IMR-90 (cell line): ENCODE data around the gene STRADA. TPM values are rescaled to one million over a fixed set of nuclear protein-coding genes. Genes with fewer than 3 reads are reported as not detected.

Experiments used
- ATAC-seq: fragments of 200-7000 bp; cut with Tn5 transposase; 2 replicates; pipeline ENCODE4 v1.9.1; 2020; ENCODE audit warnings: low read depth, mild to moderate bottlenecking, moderate library complexity
- BruUV-seq: library from RNA; stranded (reverse); fragments of 400-500 nt; replicated peaks from 2 replicates; lab custom pipeline; 2021; lab: Mats Ljungman, UMichigan
- CTCF ChIA-PET: fragments of 300-600 bp; formaldehyde crosslinking; extraction: SDS; loops from one replicate; lab custom pipeline; 2021; ENCODE audit warnings: antibody characterized with exemption; lab: Yijun Ruan, JAX
- POLR2A ChIA-PET: fragments of 300-600 bp; sonication (Branson Sonifier 250); formaldehyde crosslinking; loops from one replicate; lab custom pipeline; 2022; ENCODE audit warnings: antibody characterized with exemption; ENCODE audit not compliant: unreplicated experiment; lab: Charles Lee
- DNase-seq: peaks from one replicate; pipeline ENCODE4 v3.0.0; 2013
- H2AFZ ChIP-seq: replicated peaks from 2 replicates; pipeline ENCODE3; 2013; ENCODE audit warnings: low read length, mild to moderate bottlenecking; ENCODE audit not compliant: poor library complexity
- H2AK5ac ChIP-seq: 2 replicates; pipeline ENCODE4 v1.6.1; 2013; ENCODE audit warnings: low read depth, low read length, inconsistent platforms
- H2AK9ac ChIP-seq: replicated peaks from 2 replicates; pipeline ENCODE3; 2013; ENCODE audit warnings: mild to moderate bottlenecking, low read depth, low read length, moderate library complexity; ENCODE audit not compliant: poor library complexity
- H2BK120ac ChIP-seq: 2 replicates; pipeline ENCODE4 v1.6.1; 2013; ENCODE audit warnings: low read depth, low read length, inconsistent platforms
- H2BK15ac ChIP-seq: 3 replicates; pipeline ENCODE4 v1.6.1; 2013; ENCODE audit warnings: low read depth, low read length, inconsistent platforms
- H2BK20ac ChIP-seq: 2 replicates; pipeline ENCODE4 v1.6.1; 2013; ENCODE audit warnings: low read depth, mild to moderate bottlenecking, inconsistent platforms, low read length, moderate library complexity
- H2BK5ac ChIP-seq: 2 replicates; pipeline ENCODE4 v1.6.1; 2013; ENCODE audit warnings: mild to moderate bottlenecking, low read depth, low read length, inconsistent platforms; ENCODE audit not compliant: poor library complexity, severe bottlenecking
- H3K14ac ChIP-seq: replicated peaks from 2 replicates; pipeline ENCODE4 v1.6.1; 2013; ENCODE audit warnings: low read depth, low read length, inconsistent platforms
- H3K18ac ChIP-seq: 2 replicates; pipeline ENCODE4 v1.6.1; 2013; ENCODE audit warnings: low read depth, low read length, control low read depth
- H3K23ac ChIP-seq: 2 replicates; pipeline ENCODE4 v1.6.1; 2013; ENCODE audit warnings: low read depth, low read length, inconsistent platforms
- H3K27ac ChIP-seq: 2 replicates; pipeline ENCODE4 v1.5.1; 2013; ENCODE audit warnings: mild to moderate bottlenecking, control low read depth, low read length; ENCODE audit not compliant: insufficient read depth
- H3K27me3 ChIP-seq: 2 replicates; pipeline ENCODE4 v1.6.1; 2013; ENCODE audit warnings: low read length; ENCODE audit not compliant: control insufficient read depth, insufficient read depth
- H3K36me3 ChIP-seq: 2 replicates; pipeline ENCODE4 v1.6.1; 2013; ENCODE audit warnings: low read length, mixed read lengths; ENCODE audit not compliant: control insufficient read depth, insufficient read depth
- H3K4ac ChIP-seq: 2 replicates; pipeline ENCODE4 v1.6.1; 2013; ENCODE audit warnings: low read depth, low read length, inconsistent platforms
- H3K4me1 ChIP-seq: 2 replicates; pipeline ENCODE4 v1.6.1; 2013; ENCODE audit warnings: low read length, mixed read lengths; ENCODE audit not compliant: control insufficient read depth, insufficient read depth
- H3K4me2 ChIP-seq: 2 replicates; pipeline ENCODE4 v1.6.1; 2013; ENCODE audit warnings: low read depth, mild to moderate bottlenecking, control low read depth, low read length, moderate library complexity
- H3K4me3 ChIP-seq: 2 replicates; pipeline ENCODE4 v1.5.1; 2013; ENCODE audit warnings: low read depth, mild to moderate bottlenecking, control low read depth, low read length, moderate library complexity; ENCODE audit not compliant: insufficient read depth
- H3K56ac ChIP-seq: 2 replicates; pipeline ENCODE4 v1.6.1; 2013; ENCODE audit warnings: low read length, inconsistent platforms; ENCODE audit not compliant: insufficient read depth; ENCODE audit errors: extremely low read depth
- H3K79me1 ChIP-seq, 2 experiments: 2 replicates each; pipeline ENCODE4 v1.6.1; 2013; ENCODE audit warnings: low read length in 2 of 2, inconsistent platforms in 1 of 2, low read depth in 1 of 2
- H3K9ac ChIP-seq: 2 replicates; pipeline ENCODE4 v1.6.1; 2013; ENCODE audit warnings: low read depth, low read length, control low read depth
- H3K9me1 ChIP-seq: 2 replicates; pipeline ENCODE4 v1.6.1; 2013; ENCODE audit warnings: low read length, inconsistent platforms; ENCODE audit not compliant: insufficient read depth
- H3K9me3 ChIP-seq: 2 replicates; pipeline ENCODE4 v1.6.1; 2013; ENCODE audit warnings: low read length; ENCODE audit not compliant: control insufficient read depth, insufficient read depth
- H4K20me1 ChIP-seq: 2 replicates; pipeline ENCODE4 v1.6.1; 2013; ENCODE audit warnings: low read length, inconsistent platforms; ENCODE audit not compliant: insufficient read depth
- H4K5ac ChIP-seq: 2 replicates; pipeline ENCODE4 v1.6.1; 2013; ENCODE audit warnings: mild to moderate bottlenecking, low read depth, low read length, control low read depth
- H4K8ac ChIP-seq, 2 experiments: 2 replicates each; pipeline ENCODE4 v1.6.1; 2013; ENCODE audit warnings: low read depth in 2 of 2, low read length in 2 of 2, control low read depth in 1 of 2, inconsistent platforms in 1 of 2
- H4K91ac ChIP-seq: 2 replicates; pipeline ENCODE4 v1.6.1; 2013; ENCODE audit warnings: low read depth, low read length, inconsistent platforms; ENCODE audit not compliant: insufficient read depth
- BHLHE40 ChIP-seq: fragments of 150-350 bp; IDR thresholded peaks from 2 replicates; pipeline ENCODE4 v1.6.1; 2016; ENCODE audit warnings: mild to moderate bottlenecking, low read depth, low read length
- CEBPB ChIP-seq: IDR thresholded peaks from 2 replicates; pipeline ENCODE4 v1.6.1; 2012; ENCODE audit warnings: low read depth, low read length, improper control_type of control experiment
- CHD1 ChIP-seq: IDR thresholded peaks from 2 replicates; pipeline ENCODE4 v1.6.1; 2012; ENCODE audit warnings: low read depth, low read length, improper control_type of control experiment
- FOS ChIP-seq: fragments of 150-350 bp; IDR thresholded peaks from 2 replicates; pipeline ENCODE4 v1.6.1; 2016; ENCODE audit warnings: low read depth, low read length
- MAFK ChIP-seq: IDR thresholded peaks from 2 replicates; pipeline ENCODE4 v1.6.1; 2012; ENCODE audit warnings: low read depth, low read length, improper control_type of control experiment
- MAZ ChIP-seq: IDR thresholded peaks from 2 replicates; pipeline ENCODE4 v1.6.1; 2012; ENCODE audit warnings: low read depth, mild to moderate bottlenecking, low read length, improper control_type of control experiment, moderate library complexity, borderline replicate concordance
- MXI1 ChIP-seq: IDR thresholded peaks from 2 replicates; pipeline ENCODE4 v1.6.1; 2012; ENCODE audit warnings: low read depth, mild to moderate bottlenecking, low read length, moderate library complexity, borderline replicate concordance
- NFE2L2 ChIP-seq: fragments of 150-350 bp; IDR thresholded peaks from 2 replicates; pipeline ENCODE4 v1.6.1; 2016; ENCODE audit warnings: low read depth, mild to moderate bottlenecking, low read length
- POLR2A ChIP-seq: IDR thresholded peaks from 2 replicates; pipeline ENCODE4 v1.6.1; 2012; ENCODE audit warnings: mild to moderate bottlenecking, low read depth, low read length
- RAD21 ChIP-seq: IDR thresholded peaks from 2 replicates; pipeline ENCODE4 v1.6.1; 2012; ENCODE audit warnings: low read length, improper control_type of control experiment
- RCOR1 ChIP-seq: IDR thresholded peaks from 2 replicates; pipeline ENCODE4 v1.6.1; 2012; ENCODE audit warnings: mild to moderate bottlenecking, low read length, improper control_type of control experiment; ENCODE audit not compliant: insufficient replicate concordance
- RFX5 ChIP-seq: IDR thresholded peaks from 2 replicates; pipeline ENCODE4 v1.8.0; 2012; ENCODE audit warnings: low read depth, mild to moderate bottlenecking, low read length, moderate library complexity
- SMC3 ChIP-seq: fragments of 150-350 bp; IDR thresholded peaks from 2 replicates; pipeline ENCODE4 v1.6.1; 2016; ENCODE audit warnings: low read depth, mild to moderate bottlenecking, antibody characterized with exemption, low read length, moderate library complexity
- WGBS, 2 experiments: methylation state at CpG; one replicate each; pipeline versions ENCODE4 v1.1.5 to v1.1.7; 2013; ENCODE audit warnings: missing lambda C conversion rate in 2 of 2; ENCODE audit not compliant: insufficient read length in 1 of 2; ENCODE audit errors: extremely low coverage in 2 of 2; 5-methylcytosine and 5-hydroxymethylcytosine counted together
- dilution Hi-C: fragments of 300-500 bp; cut with HindIII; formaldehyde crosslinking; loops from one replicate; pipeline ENCODE4 v1.14.3; 2018; ENCODE audit warnings: low sequenced_read_pairs; ENCODE audit not compliant: unreplicated experiment
- in situ Hi-C: fragments of 300-500 bp; cut with MboI; formaldehyde crosslinking; loops from 3 replicates; pipeline ENCODE4 v1.14.3; 2019; ENCODE audit warnings: low sequenced_read_pairs, inconsistent platforms, mixed read lengths
- intact Hi-C: fragments of 100-400 bp; cut with micrococcal nuclease; formaldehyde crosslinking; loops from 2 replicates; pipeline ENCODE4 v1.10.0; 2022
- polyA plus RNA-seq, 3 experiments: library from polyadenylated mRNA; depleted of rRNA; stranded (reverse); fragments of >200 nt; gene quantifications; 2 replicates each; pipeline ENCODE4 v1.2.3, GENCODE V29; 2012; ENCODE audit warnings: low replicate concordance in 1 of 3
- total RNA-seq: library from RNA; depleted of rRNA; stranded (reverse); fragments of >200 nt; gene quantifications from 2 replicates; pipeline ENCODE4 v1.2.3, GENCODE V29; 2012
- TF ChIP-seq, protein P1 (sequence below): fragments of 150-350 bp; IDR thresholded peaks from 2 replicates; pipeline ENCODE4 v1.6.1; 2017; ENCODE audit warnings: mild to moderate bottlenecking, antibody characterized with exemption, low read length, low read depth
- TF ChIP-seq, protein P2 (sequence below): conservative IDR thresholded peaks from 2 replicates; pipeline ENCODE4 v1.5.1; 2012; ENCODE audit warnings: mild to moderate bottlenecking, low read depth, low read length, improper control_type of control experiment
- TF ChIP-seq, protein P3 (sequence below): fragments of 150-350 bp; IDR thresholded peaks from 2 replicates; pipeline ENCODE4 v1.6.1; 2016; ENCODE audit warnings: low read depth, mild to moderate bottlenecking, low read length, moderate library complexity, borderline replicate concordance

The STRADA gene
- total and polyA plus RNA-seq, 2 of the 4 experiments (the other 2 are of a cell fraction): 19.9 to 30.9 TPM

DNA sequence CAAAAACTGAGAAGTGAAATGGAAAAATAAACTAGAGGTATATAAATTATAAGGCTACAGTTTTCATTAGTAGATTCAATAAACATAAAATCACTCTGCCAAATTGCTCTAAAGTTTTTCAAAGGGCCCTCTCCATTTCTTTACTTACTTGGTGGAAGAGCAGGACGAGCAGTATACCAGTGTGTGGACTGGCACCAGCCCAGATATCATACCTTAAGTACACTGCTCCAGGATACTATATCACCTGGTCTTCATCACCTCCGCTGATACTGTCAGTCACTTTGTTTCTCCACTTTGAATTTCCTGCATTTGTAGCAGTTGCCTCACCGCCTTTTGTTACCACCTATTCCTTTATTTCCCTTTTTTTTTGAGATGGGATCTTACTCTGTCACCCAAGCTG, 81.7 kb downstream of the STRADA start:
- Histone ChIP-seq H3K14ac (no peak overlapping the region), H3K79me1 (peaks cover 0 to 9% of the 10 kb centered on the region in 2 experiments; a peak in 2 of 4 replicates), H3K56ac (no peak overlapping the region), H2BK5ac (no peak overlapping the region), H4K8ac (no peak overlapping the region), H3K4me2 (no peak overlapping the region), H2BK120ac (no peak overlapping the region), H3K18ac (no peak overlapping the region), H3K4ac (no peak overlapping the region), H2AK5ac (no peak overlapping the region), H3K36me3 (peaks cover 12% of the 10 kb centered on the region), H4K20me1 (no peaks in the 10 kb centered on the region), H3K27me3 (no peaks in the 10 kb centered on the region), H4K91ac (no peak overlapping the region), H3K4me3 (no peak overlapping the region), H3K9me3 (no peaks in the 10 kb centered on the region), H3K9me1 (peaks cover 7% of the 10 kb centered on the region; the same call in 1 of the 2 replicates), H3K27ac (no peak overlapping the region), H2BK20ac (no peak overlapping the region), H4K5ac (no peak overlapping the region), H2AFZ (no peak overlapping the region), H3K9ac (no peak overlapping the region), H2BK15ac (no peak overlapping the region), H3K4me1 (no peaks in the 10 kb centered on the region), H2AK9ac (no peak overlapping the region), H3K23ac (no peak overlapping the region)
- dilution Hi-C loops (no loop called here), intact Hi-C loops (no loop called here), in situ Hi-C loops (no loop called here)
- TF ChIP-seq CHD1 (no peak), BHLHE40 (no peak), RAD21 (no peak), RFX5 (no peak), POLR2A (no peak), MXI1 (no peak), MAFK (no peak), CEBPB (no peak), NFE2L2 (no peak), RCOR1 (no peak), SMC3 (no peak), MAZ (no peak), FOS (no peak)
- TF ChIP-seq, protein P1, sequence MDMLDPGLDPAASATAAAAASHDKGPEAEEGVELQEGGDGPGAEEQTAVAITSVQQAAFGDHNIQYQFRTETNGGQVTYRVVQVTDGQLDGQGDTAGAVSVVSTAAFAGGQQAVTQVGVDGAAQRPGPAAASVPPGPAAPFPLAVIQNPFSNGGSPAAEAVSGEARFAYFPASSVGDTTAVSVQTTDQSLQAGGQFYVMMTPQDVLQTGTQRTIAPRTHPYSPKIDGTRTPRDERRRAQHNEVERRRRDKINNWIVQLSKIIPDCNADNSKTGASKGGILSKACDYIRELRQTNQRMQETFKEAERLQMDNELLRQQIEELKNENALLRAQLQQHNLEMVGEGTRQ: no peak
- TF ChIP-seq, protein P2, sequence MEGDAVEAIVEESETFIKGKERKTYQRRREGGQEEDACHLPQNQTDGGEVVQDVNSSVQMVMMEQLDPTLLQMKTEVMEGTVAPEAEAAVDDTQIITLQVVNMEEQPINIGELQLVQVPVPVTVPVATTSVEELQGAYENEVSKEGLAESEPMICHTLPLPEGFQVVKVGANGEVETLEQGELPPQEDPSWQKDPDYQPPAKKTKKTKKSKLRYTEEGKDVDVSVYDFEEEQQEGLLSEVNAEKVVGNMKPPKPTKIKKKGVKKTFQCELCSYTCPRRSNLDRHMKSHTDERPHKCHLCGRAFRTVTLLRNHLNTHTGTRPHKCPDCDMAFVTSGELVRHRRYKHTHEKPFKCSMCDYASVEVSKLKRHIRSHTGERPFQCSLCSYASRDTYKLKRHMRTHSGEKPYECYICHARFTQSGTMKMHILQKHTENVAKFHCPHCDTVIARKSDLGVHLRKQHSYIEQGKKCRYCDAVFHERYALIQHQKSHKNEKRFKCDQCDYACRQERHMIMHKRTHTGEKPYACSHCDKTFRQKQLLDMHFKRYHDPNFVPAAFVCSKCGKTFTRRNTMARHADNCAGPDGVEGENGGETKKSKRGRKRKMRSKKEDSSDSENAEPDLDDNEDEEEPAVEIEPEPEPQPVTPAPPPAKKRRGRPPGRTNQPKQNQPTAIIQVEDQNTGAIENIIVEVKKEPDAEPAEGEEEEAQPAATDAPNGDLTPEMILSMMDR: no peak
- TF ChIP-seq, protein P3, sequence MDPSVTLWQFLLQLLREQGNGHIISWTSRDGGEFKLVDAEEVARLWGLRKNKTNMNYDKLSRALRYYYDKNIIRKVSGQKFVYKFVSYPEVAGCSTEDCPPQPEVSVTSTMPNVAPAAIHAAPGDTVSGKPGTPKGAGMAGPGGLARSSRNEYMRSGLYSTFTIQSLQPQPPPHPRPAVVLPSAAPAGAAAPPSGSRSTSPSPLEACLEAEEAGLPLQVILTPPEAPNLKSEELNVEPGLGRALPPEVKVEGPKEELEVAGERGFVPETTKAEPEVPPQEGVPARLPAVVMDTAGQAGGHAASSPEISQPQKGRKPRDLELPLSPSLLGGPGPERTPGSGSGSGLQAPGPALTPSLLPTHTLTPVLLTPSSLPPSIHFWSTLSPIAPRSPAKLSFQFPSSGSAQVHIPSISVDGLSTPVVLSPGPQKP: no peak
- ATAC-seq (no peak), DNase-seq (no peak)
- no TSS peak for BruUV-seq
- POLR2A ChIA-PET: no interaction called here
- CTCF ChIA-PET: no interaction called here
- no CpG with 5 or more reads among the region's 3 CpGs for WGBS, 2 experiments
